SK-N-SH treated with all-trans-retinoic acid at 6 μM for 48 hours (cell line): ENCODE results near the gene CTRB2.

Experiments
- ATAC-seq: fragments of 200-7000 bp; cut with Tn5 transposase; 3 replicates; pipeline ENCODE4 v1.9.1; 2020; ENCODE audit warnings: mild to moderate bottlenecking, moderate library complexity
- ARNTL ChIP-seq: fragments of 450-650 bp; formaldehyde crosslinking; IDR thresholded peaks from 2 replicates; pipeline ENCODE4 v1.5.0; 2020; ENCODE audit warnings: low read depth, mild to moderate bottlenecking, moderate library complexity, borderline replicate concordance
- BACH2 ChIP-seq: fragments of 250-450 bp; sonication (Bioruptor Pico); IDR thresholded peaks from 2 replicates; pipeline ENCODE4 v1.9.0; 2021; ENCODE audit warnings: mild to moderate bottlenecking, borderline replicate concordance
- CREB5 ChIP-seq: fragments of 250-450 bp; sonication (Bioruptor Pico); IDR thresholded peaks from 2 replicates; pipeline ENCODE4 v1.5.1; 2020; ENCODE audit warnings: low read depth, mild to moderate bottlenecking, moderate library complexity
- CSRNP3 ChIP-seq: fragments of 250-450 bp; sonication (Bioruptor Pico); IDR thresholded peaks from 2 replicates; pipeline ENCODE4 v1.5.1; 2021; ENCODE audit warnings: mild to moderate bottlenecking, moderate library complexity
- ESRRG ChIP-seq: fragments of 250-450 bp; sonication (Bioruptor Pico); IDR thresholded peaks from 2 replicates; pipeline ENCODE4 v1.6.1; 2021; ENCODE audit warnings: mild to moderate bottlenecking
- GLIS3 ChIP-seq: fragments of 250-450 bp; sonication (Bioruptor Pico); IDR thresholded peaks from 2 replicates; pipeline ENCODE4 v1.5.0; 2020; ENCODE audit warnings: mild to moderate bottlenecking, moderate library complexity
- ISL1 ChIP-seq: fragments of 250-450 bp; sonication (Bioruptor Pico); IDR thresholded peaks from 2 replicates; pipeline ENCODE4 v2.1.2; 2022; ENCODE audit warnings: mild to moderate bottlenecking, moderate library complexity
- POU6F1 ChIP-seq: fragments of 250-450 bp; sonication (Bioruptor Pico); IDR thresholded peaks from 2 replicates; pipeline ENCODE4 v1.8.0; 2021; ENCODE audit warnings: low read depth, mild to moderate bottlenecking, moderate library complexity, borderline replicate concordance
- RARB ChIP-seq: fragments of 250-450 bp; sonication (Bioruptor Pico); IDR thresholded peaks from 2 replicates; pipeline ENCODE4 v1.8.0; 2021; ENCODE audit warnings: mild to moderate bottlenecking, moderate library complexity
- TOX ChIP-seq: fragments of 250-450 bp; sonication (Bioruptor Pico); IDR thresholded peaks from 2 replicates; pipeline ENCODE4 v1.8.0; 2021; ENCODE audit warnings: mild to moderate bottlenecking, moderate library complexity, borderline replicate concordance
- TSHZ2 ChIP-seq: fragments of 250-450 bp; sonication (Bioruptor Pico); IDR thresholded peaks from 2 replicates; pipeline ENCODE4 v1.5.0; 2020; ENCODE audit warnings: mild to moderate bottlenecking, moderate library complexity
- ZFP3 ChIP-seq: fragments of 250-450 bp; sonication (Bioruptor Pico); IDR thresholded peaks from 2 replicates; pipeline ENCODE4 v1.5.0; 2020; ENCODE audit warnings: mild to moderate bottlenecking, moderate library complexity
- ZFP30 ChIP-seq: fragments of 450-650 bp; formaldehyde crosslinking; IDR thresholded peaks from 2 replicates; pipeline ENCODE4 v1.5.0; 2022; ENCODE audit warnings: mild to moderate bottlenecking, moderate library complexity
- ZNF565 ChIP-seq: fragments of 450-650 bp; formaldehyde crosslinking; conservative IDR thresholded peaks from 2 replicates; pipeline ENCODE4 v1.5.0; 2020; ENCODE audit warnings: low read depth, mild to moderate bottlenecking, moderate library complexity
- ZNF70 ChIP-seq: fragments of 450-650 bp; formaldehyde crosslinking; IDR thresholded peaks from 2 replicates; pipeline ENCODE4 v1.5.0; 2020; ENCODE audit warnings: mild to moderate bottlenecking, moderate library complexity
- ZNF8 ChIP-seq: fragments of 450-650 bp; formaldehyde crosslinking; IDR thresholded peaks from 2 replicates; pipeline ENCODE4 v1.5.0; 2020; ENCODE audit warnings: mild to moderate bottlenecking, moderate library complexity

Gene CTRB2

GRCh38 chr16:75237398-75238131 lies 30.6 kb upstream of the CTRB2 start (continued):
- no peak for TF ChIP-seq BACH2 (CRISPR knock-in tag)
- TF ChIP-seq ZNF70 = no peak
- no peak for TF ChIP-seq TOX (CRISPR knock-in tag)
- no peak for TF ChIP-seq ISL1 (CRISPR knock-in tag)

- ATAC-seq = no peak
These were observed 29.9 kb upstream of the CTRB2 start for GRCh38 chr16:75236736-75237397.

GRCh38 chr16:75236232-75236631 lies 29.3 kb upstream of the CTRB2 start:
- TF ChIP-seq ZNF8 (no peak), ZFP30 (CRISPR knock-in tag) (no peak), TSHZ2 (CRISPR knock-in tag) (no peak), CREB5 (CRISPR knock-in tag) (no peak), BACH2 (CRISPR knock-in tag) (no peak), ZNF565 (CRISPR knock-in tag) (no peak), ZNF70 (no peak), ZFP3 (CRISPR knock-in tag) (no peak)
- TF ChIP-seq, all 23 proteins: peak for 0
- no peak for ATAC-seq

More at GRCh38 chr16:75236736-75237397, 29.9 kb upstream of the CTRB2 start:
- no peak for TF ChIP-seq RARB (CRISPR knock-in tag)

GRCh38 chr16:75235721-75236193 lies 28.8 kb upstream of the CTRB2 start:
- TF ChIP-seq ESRRG (CRISPR knock-in tag) (no peak), GLIS3 (CRISPR knock-in tag) (no peak), CREB5 (CRISPR knock-in tag) (no peak), POU6F1 (no peak), ARNTL (CRISPR knock-in tag) (no peak), CSRNP3 (CRISPR knock-in tag) (no peak), ZNF70 (no peak)
- ATAC-seq = no peak
